GM06990 (cell line): Measurements from ENCODE around the gene CLSTN2.

Experiments
- DNase-seq: peaks from one replicate; pipeline ENCODE4 v3.0.0-alpha.2; 2011; ENCODE audit not compliant: insufficient read length; ENCODE audit errors: extremely low read depth
- H3K27me3 ChIP-seq: replicated peaks from 2 replicates; pipeline ENCODE4 v1.6.0; 2011; ENCODE audit warnings: low read length; ENCODE audit not compliant: control insufficient read depth, insufficient read depth
- H3K36me3 ChIP-seq: 2 replicates; pipeline ENCODE4 v1.5.1; 2011; ENCODE audit warnings: low read length; ENCODE audit not compliant: control insufficient read depth, insufficient read depth
- H3K4me3 ChIP-seq: replicated peaks from 2 replicates; pipeline ENCODE4 v1.5.1; 2011; ENCODE audit warnings: low read depth, mild to moderate bottlenecking, control low read depth, low read length
- TF ChIP-seq, protein P1 (sequence below): IDR thresholded peaks from 2 replicates; pipeline ENCODE4 v1.5.1; 2011; ENCODE audit warnings: low read length, control low read depth, mild to moderate bottlenecking, inconsistent platforms; ENCODE audit not compliant: insufficient read depth, poor library complexity, severe bottlenecking

CLSTN2 gene

DNA sequence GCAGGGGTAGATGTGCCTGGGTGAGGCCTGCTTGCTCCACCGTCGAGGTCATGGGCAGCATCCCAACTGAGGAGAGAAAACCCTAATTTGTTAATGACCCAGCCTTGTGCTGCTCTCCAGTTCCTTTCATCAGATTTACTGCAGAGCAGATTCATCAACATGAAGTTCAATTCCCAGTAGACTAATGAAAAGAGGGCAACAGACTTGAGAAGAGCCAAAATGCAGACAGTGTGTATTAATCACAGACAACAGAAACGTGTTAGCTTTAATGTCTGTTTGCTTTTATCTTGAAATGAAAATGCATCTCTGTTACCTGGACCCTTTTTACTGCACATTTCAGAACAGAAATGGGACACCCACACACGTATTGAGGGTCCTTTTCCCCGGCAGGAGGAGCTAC, 639.4 kb downstream of the CLSTN2 start:
- DNase-seq, result no peak
- H3K36me3 ChIP-seq, result no peaks in the 10 kb centered on the region

DNA sequence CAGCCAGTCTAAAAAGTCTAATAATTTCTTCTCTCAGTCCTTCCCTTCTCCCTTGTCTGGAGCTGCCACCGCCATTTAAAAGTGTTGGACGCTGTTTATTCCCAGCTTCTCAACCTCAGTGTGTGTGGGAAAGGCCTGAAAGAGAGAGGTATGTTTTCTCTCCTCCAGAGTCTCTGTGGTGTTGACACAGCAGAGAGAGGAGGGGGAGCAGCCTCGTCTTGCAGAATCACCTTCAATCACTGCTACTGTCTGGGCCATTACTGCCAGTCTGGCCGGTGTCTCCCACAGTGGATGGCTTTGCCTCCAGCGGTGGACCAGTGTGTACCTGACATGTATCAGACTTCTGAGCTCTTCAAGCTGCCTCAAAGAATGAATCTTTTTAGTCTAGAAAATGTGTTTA, 641.5 kb downstream of the CLSTN2 start:
- Histone ChIP-seq H3K36me3 (no peaks in the 10 kb centered on the region), H3K27me3 (peaks cover 1% of the 10 kb centered on the region), H3K4me3 (no peak overlapping the region)
- TF ChIP-seq, protein P1, sequence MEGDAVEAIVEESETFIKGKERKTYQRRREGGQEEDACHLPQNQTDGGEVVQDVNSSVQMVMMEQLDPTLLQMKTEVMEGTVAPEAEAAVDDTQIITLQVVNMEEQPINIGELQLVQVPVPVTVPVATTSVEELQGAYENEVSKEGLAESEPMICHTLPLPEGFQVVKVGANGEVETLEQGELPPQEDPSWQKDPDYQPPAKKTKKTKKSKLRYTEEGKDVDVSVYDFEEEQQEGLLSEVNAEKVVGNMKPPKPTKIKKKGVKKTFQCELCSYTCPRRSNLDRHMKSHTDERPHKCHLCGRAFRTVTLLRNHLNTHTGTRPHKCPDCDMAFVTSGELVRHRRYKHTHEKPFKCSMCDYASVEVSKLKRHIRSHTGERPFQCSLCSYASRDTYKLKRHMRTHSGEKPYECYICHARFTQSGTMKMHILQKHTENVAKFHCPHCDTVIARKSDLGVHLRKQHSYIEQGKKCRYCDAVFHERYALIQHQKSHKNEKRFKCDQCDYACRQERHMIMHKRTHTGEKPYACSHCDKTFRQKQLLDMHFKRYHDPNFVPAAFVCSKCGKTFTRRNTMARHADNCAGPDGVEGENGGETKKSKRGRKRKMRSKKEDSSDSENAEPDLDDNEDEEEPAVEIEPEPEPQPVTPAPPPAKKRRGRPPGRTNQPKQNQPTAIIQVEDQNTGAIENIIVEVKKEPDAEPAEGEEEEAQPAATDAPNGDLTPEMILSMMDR, result no peak
- no peak for DNase-seq

More for the DNA sequence above, 639.4 kb downstream of the CLSTN2 start:
- TF ChIP-seq, protein P1, result no peak
- peaks cover 1% of the 10 kb centered on the region for H3K27me3 ChIP-seq
- H3K4me3 ChIP-seq, result no peak overlapping the region

DNA sequence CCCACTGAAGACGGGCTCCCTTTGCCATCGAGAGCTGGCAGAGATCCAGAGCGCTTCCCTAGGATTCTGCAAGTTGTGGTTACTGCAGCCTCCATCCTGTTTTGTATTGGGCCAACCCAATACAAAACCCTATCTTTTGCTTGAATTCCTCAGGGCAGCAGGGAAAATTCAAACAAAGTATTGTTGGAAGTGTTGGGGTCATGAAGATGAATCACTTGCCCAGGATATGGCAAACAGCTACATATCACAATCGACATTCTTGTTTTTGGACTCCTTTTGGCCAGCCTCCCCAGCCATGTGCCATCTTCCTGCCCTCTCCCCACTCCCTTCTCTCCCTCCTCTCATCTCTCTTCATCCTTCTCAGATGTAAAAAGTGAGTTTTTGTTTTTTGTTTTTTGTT, 642.9 kb downstream of the CLSTN2 start:
- no peak for DNase-seq
- Histone ChIP-seq H3K36me3 (no peaks in the 10 kb centered on the region), H3K4me3 (no peak overlapping the region), H3K27me3 (peaks cover 1% of the 10 kb centered on the region)
- TF ChIP-seq, protein P1, result no peak

DNA sequence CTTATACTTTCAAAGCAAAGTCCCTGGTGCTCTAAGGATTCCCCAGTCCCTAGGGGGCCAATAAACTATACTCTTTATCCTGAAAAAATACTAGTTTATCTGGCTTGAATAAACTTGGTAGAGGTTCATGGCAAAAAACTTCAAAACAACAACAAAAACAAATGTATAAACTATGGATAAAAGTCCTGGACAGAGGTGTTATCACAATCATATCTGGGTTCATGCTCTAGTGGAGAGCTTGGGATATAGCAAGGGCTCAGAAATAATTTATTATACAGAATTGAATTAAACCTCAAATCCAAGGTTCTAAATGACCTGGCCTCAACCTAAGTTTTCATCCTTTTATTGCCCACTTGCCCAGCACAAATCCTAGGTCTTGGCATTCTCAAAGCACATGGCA, 644.3 kb downstream of the CLSTN2 start:
- TF ChIP-seq, protein P1, result no peak
- H3K27me3 ChIP-seq, result peaks cover 1% of the 10 kb centered on the region
- DNase-seq, result no peak
- H3K36me3 ChIP-seq, result no peaks in the 10 kb centered on the region
- H3K4me3 ChIP-seq, result no peak overlapping the region

DNA sequence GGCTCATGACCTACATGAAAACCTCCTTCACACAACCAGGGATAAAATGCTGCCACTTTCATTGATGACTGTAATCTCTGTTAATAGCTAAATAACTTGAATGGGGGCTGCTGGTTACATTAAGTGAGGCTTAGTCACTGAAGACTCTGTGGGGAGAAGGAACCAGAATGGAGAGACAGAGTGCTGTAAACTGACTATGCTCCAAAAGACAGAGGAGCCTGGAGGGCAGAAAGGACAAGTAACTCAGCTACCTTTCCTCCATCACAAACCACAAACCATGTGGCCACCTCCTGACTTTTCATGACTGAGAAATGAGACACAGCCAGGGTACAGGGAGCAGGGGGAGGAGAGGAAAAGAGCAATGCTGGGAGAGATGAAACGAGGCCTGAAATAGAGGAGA, 645.8 kb downstream of the CLSTN2 start:
- H3K4me3 ChIP-seq, result no peak overlapping the region
- no peak for DNase-seq
- peaks cover 1% of the 10 kb centered on the region for H3K27me3 ChIP-seq
- TF ChIP-seq, protein P1, result no peak
- no peaks in the 10 kb centered on the region for H3K36me3 ChIP-seq

DNA sequence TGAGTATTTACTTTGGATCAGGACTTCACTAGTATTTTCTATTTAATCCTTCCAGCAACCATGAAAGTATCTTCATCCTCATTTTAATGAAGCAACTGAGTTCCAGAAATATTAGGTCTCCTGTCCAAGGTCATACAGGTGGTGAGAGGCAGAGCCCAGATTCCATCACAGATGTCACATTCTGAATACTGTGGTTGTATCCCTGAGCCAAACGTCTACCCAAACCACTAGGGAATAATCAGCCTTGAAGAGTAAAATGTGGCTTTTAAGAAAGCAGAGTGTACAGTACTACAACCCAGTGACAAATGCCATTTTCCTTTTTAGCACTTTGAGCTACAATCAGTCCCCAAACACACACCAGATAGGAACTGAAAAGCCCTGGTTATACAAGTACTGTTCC, 649.6 kb downstream of the CLSTN2 start:
- TF ChIP-seq, protein P1, result no peak
- no peaks in the 10 kb centered on the region; the same call in 1 of the 2 replicates for H3K27me3 ChIP-seq

More for the DNA sequence above, 649.6 kb downstream of the CLSTN2 start:
- Histone ChIP-seq H3K36me3 (no peaks in the 10 kb centered on the region), H3K4me3 (no peak overlapping the region)
- DNase-seq, result no peak
